ENCODE results near the gene PCBD1.
A peak's percentile ranks its signal among the peaks of the same experiment; 100 is the strongest.

The PCBD1 gene

DNA sequence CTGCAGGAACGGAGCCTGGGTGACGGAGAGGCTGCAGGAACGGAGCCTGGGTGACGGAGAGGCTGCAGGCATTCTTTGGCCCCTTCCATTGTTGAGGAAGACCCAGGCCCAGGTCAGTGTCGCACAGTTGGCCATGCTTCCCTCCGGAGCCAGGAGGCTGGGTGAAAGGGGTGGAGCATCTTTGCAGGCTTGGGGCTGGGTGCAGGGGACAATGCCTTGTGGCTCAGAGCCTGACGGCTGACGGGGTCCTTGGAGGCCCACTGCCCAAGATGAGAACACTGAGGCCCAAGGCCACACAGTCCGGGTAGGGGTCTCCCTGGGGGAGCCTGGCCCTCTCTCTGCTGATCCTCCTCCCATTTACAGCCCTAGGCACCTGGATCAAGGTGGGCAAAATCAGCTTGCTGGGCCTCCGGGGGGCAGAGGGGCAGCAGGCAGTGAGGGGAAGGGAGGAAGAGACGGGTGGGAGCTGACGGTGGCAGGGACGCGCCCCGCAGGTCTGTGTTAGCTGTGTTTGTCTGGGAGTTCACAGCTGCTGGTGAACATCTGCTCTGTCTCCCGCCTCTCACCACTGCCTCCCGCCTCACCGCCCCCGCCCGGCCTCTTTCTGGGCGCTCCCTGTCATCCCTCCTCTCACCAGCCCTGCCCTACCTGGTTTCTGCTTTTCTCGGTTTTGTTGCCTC lies 30.6 kb upstream of the PCBD1 start:
- Histone ChIP-seq H3K27me3 (ENCODE audit: insufficient read depth, poor library complexity, severe bottlenecking) (no peaks in the 10 kb centered on the region), H3K4me3 (replicated peaks; ENCODE audit: insufficient read depth, low read length) (no peak overlapping the region), H3K27ac (replicated peaks) (no peak overlapping the region)
- DNase-seq (ENCODE audit: low read depth in 1 of 2, low spot score in 1 of 2), result peak in 1 of 2 experiments; percentile 7
- TF ChIP-seq, protein P1, sequence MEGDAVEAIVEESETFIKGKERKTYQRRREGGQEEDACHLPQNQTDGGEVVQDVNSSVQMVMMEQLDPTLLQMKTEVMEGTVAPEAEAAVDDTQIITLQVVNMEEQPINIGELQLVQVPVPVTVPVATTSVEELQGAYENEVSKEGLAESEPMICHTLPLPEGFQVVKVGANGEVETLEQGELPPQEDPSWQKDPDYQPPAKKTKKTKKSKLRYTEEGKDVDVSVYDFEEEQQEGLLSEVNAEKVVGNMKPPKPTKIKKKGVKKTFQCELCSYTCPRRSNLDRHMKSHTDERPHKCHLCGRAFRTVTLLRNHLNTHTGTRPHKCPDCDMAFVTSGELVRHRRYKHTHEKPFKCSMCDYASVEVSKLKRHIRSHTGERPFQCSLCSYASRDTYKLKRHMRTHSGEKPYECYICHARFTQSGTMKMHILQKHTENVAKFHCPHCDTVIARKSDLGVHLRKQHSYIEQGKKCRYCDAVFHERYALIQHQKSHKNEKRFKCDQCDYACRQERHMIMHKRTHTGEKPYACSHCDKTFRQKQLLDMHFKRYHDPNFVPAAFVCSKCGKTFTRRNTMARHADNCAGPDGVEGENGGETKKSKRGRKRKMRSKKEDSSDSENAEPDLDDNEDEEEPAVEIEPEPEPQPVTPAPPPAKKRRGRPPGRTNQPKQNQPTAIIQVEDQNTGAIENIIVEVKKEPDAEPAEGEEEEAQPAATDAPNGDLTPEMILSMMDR (IDR thresholded peaks at IDR 0.05; ENCODE audit: insufficient read depth, low read length), result no peak
- TF ChIP-seq POLR2AphosphoS5 (IDR thresholded peaks at IDR 0.05; ENCODE audit: low read depth), result no peak
- TF ChIP-seq SPI1 (IDR thresholded peaks at IDR 0.05; ENCODE audit: borderline replicate concordance, low read depth), result no peak
- TF ChIP-seq GABPA (IDR thresholded peaks at IDR 0.05; ENCODE audit: low read depth), result no peak
- TF ChIP-seq, protein P2, sequence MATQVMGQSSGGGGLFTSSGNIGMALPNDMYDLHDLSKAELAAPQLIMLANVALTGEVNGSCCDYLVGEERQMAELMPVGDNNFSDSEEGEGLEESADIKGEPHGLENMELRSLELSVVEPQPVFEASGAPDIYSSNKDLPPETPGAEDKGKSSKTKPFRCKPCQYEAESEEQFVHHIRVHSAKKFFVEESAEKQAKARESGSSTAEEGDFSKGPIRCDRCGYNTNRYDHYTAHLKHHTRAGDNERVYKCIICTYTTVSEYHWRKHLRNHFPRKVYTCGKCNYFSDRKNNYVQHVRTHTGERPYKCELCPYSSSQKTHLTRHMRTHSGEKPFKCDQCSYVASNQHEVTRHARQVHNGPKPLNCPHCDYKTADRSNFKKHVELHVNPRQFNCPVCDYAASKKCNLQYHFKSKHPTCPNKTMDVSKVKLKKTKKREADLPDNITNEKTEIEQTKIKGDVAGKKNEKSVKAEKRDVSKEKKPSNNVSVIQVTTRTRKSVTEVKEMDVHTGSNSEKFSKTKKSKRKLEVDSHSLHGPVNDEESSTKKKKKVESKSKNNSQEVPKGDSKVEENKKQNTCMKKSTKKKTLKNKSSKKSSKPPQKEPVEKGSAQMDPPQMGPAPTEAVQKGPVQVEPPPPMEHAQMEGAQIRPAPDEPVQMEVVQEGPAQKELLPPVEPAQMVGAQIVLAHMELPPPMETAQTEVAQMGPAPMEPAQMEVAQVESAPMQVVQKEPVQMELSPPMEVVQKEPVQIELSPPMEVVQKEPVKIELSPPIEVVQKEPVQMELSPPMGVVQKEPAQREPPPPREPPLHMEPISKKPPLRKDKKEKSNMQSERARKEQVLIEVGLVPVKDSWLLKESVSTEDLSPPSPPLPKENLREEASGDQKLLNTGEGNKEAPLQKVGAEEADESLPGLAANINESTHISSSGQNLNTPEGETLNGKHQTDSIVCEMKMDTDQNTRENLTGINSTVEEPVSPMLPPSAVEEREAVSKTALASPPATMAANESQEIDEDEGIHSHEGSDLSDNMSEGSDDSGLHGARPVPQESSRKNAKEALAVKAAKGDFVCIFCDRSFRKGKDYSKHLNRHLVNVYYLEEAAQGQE (IDR thresholded peaks at IDR 0.05; ENCODE audit: insufficient replicate concordance, low read depth), result no peak

DNA sequence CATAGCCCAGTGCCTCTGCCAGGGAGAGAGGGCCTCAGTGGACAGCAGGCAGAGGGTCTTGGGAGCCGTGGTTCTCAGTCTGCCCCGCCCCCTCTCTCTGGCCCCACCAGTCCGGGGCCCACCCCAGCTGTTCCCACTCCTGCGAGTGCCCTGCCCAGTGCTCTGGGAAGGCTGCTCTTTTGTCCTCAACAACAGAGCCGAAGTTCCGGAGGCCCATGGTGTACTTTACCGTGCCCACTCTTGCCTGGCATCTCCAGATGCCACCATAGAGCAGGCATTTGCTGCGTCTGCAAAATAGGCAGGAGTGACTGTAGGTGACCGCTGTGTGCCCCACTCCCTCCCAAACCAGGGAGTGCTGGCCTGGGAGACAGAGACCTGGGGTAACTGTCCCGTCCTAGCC lies 29.3 kb upstream of the PCBD1 start:
- H3K27me3 ChIP-seq (ENCODE audit: insufficient read depth, poor library complexity, severe bottlenecking), result no peaks in the 10 kb centered on the region
- TF ChIP-seq, protein P2 (IDR thresholded peaks at IDR 0.05; ENCODE audit: insufficient replicate concordance, low read depth), result no peak
- TF ChIP-seq SPI1 (IDR thresholded peaks at IDR 0.05; ENCODE audit: borderline replicate concordance, low read depth) (no peak), POLR2AphosphoS5 (IDR thresholded peaks at IDR 0.05; ENCODE audit: low read depth) (no peak), GABPA (IDR thresholded peaks at IDR 0.05; ENCODE audit: low read depth) (no peak)
- TF ChIP-seq, protein P1 (IDR thresholded peaks at IDR 0.05; ENCODE audit: insufficient read depth, low read length), result no peak
- H3K4me3 ChIP-seq (replicated peaks; ENCODE audit: insufficient read depth, low read length), result no peak overlapping the region
- no peak overlapping the region for H3K27ac ChIP-seq (replicated peaks)
- no peak for DNase-seq (ENCODE audit: low read depth in 1 of 2, low spot score in 1 of 2)

DNA sequence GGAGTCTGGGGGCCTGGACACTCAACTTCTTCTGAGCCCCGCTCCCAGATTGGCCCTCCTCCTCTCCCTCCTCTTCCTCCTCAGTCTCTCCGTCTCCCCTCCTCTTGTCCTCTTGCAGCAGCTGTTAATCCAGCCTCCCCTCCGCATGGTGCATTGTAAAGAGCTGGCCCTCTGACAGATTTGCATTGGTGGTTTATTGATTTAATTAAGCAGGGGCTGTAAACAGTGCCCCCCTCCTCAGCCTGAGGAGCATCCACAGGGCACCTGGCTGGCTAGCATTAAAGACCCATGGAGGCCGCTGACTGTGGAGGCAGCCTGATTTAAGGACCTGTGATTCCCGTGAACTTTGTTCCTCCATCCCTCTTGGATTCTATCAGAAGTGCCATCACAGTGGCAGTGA lies 28.9 kb upstream of the PCBD1 start:
- TF ChIP-seq SPI1 (IDR thresholded peaks at IDR 0.05; ENCODE audit: borderline replicate concordance, low read depth), result no peak
- TF ChIP-seq, protein P1 (IDR thresholded peaks at IDR 0.05; ENCODE audit: insufficient read depth, low read length), result no peak
- TF ChIP-seq POLR2AphosphoS5 (IDR thresholded peaks at IDR 0.05; ENCODE audit: low read depth), result no peak
- TF ChIP-seq, protein P2 (IDR thresholded peaks at IDR 0.05; ENCODE audit: insufficient replicate concordance, low read depth), result no peak
- TF ChIP-seq GABPA (IDR thresholded peaks at IDR 0.05; ENCODE audit: low read depth), result no peak
- no peak overlapping the region for H3K4me3 ChIP-seq (replicated peaks; ENCODE audit: insufficient read depth, low read length)
- H3K27me3 ChIP-seq (ENCODE audit: insufficient read depth, poor library complexity, severe bottlenecking), result no peaks in the 10 kb centered on the region
- H3K27ac ChIP-seq (replicated peaks), result no peak overlapping the region
- DNase-seq (ENCODE audit: low read depth in 1 of 2, low spot score in 1 of 2), result no peak
